A673 (cell line): Measurements from ENCODE around the gene OR6C2. TPM values are rescaled to one million over a fixed set of nuclear protein-coding genes. Genes with fewer than 3 reads are reported as not detected.
"Not testable (repeated sequence)": the region's sequence is repeated elsewhere in the genome, so short reads cannot be mapped to it uniquely, and the experiment has no call there.

Experiments
- BruUV-seq: library from RNA; stranded (reverse); fragments of 400-500 nt; replicated peaks from 2 replicates; lab custom pipeline; 2021; lab: Mats Ljungman, UMichigan
- CTCF ChIA-PET: fragments of 300-600 bp; sonication (Branson Sonifier 250); formaldehyde crosslinking; loops from one replicate; lab custom pipeline; 2022; ENCODE audit warnings: antibody characterized with exemption; lab: Charles Lee
- POLR2A ChIA-PET: fragments of 300-600 bp; sonication (Branson Sonifier 250); formaldehyde crosslinking; loops from one replicate; lab custom pipeline; 2022; ENCODE audit warnings: antibody characterized with exemption; ENCODE audit not compliant: low non-redundant PET; lab: Charles Lee
- DNase-seq: peaks from one replicate; pipeline ENCODE4 v3.0.0-alpha.2; 2015; ENCODE audit warnings: low spot score
- H3K27ac ChIP-seq: fragments of 200-600 bp; sonication (generic); 2 replicates; pipeline ENCODE4 v1.5.1; 2016; ENCODE audit warnings: mixed run types, low read depth, mild to moderate bottlenecking, mixed read lengths, antibody characterized with exemption, low read length; ENCODE audit not compliant: poor library complexity, severe bottlenecking
- H3K27me3 ChIP-seq: fragments of 200-600 bp; sonication (generic); replicated peaks from 2 replicates; pipeline ENCODE4 v1.6.1; 2017; ENCODE audit warnings: mixed run types, low read depth, mild to moderate bottlenecking, mixed read lengths, antibody characterized with exemption, low read length; ENCODE audit not compliant: insufficient read depth, poor library complexity
- H3K36me3 ChIP-seq: fragments of 200-600 bp; sonication (generic); 2 replicates; pipeline ENCODE4 v1.6.1; 2016; ENCODE audit warnings: mixed run types, mild to moderate bottlenecking, mixed read lengths, antibody characterized with exemption, low read length; ENCODE audit not compliant: insufficient read depth, poor library complexity, severe bottlenecking
- H3K4me1 ChIP-seq: fragments of 200-600 bp; sonication (generic); 2 replicates; pipeline ENCODE4 v1.6.1; 2017; ENCODE audit warnings: mixed run types, mild to moderate bottlenecking, mixed read lengths, antibody characterized with exemption, low read length; ENCODE audit not compliant: insufficient read depth, poor library complexity, severe bottlenecking
- H3K4me3 ChIP-seq: fragments of 200-600 bp; sonication (generic); 2 replicates; pipeline ENCODE4 v1.5.1; 2016; ENCODE audit warnings: low read depth, mixed run types, mild to moderate bottlenecking, mixed read lengths, low read length; ENCODE audit not compliant: poor library complexity, severe bottlenecking
- H3K9me3 ChIP-seq: fragments of 200-600 bp; sonication (generic); 2 replicates; pipeline ENCODE4 v1.6.1; 2016; ENCODE audit warnings: mixed run types, low read depth, mild to moderate bottlenecking, mixed read lengths, antibody characterized with exemption, low read length; ENCODE audit not compliant: poor library complexity, severe bottlenecking
- CTCF ChIP-seq: fragments of 300-800, 200-600 bp; sonication (generic); conservative IDR thresholded peaks from 2 replicates; pipeline ENCODE4 v1.5.1; 2017; ENCODE audit warnings: low read depth, mild to moderate bottlenecking, antibody characterized with exemption, low read length, moderate library complexity, mixed read lengths
- EZH2 ChIP-seq: fragments of 200-600 bp; sonication (generic); IDR thresholded peaks from 2 replicates; pipeline ENCODE4 v1.6.1; 2017; ENCODE audit warnings: borderline replicate concordance, low read depth, mild to moderate bottlenecking, mixed read lengths, antibody characterized with exemption, low read length; ENCODE audit not compliant: poor library complexity, severe bottlenecking
- intact Hi-C: fragments of 100-400 bp; cut with micrococcal nuclease; formaldehyde crosslinking; loops from one replicate; pipeline ENCODE4 v1.10.0; 2022; ENCODE audit not compliant: unreplicated experiment
- total RNA-seq: library from RNA; stranded (reverse); gene quantifications from 2 replicates; pipeline ENCODE4 v1.2.3, GENCODE V29; 2021

Gene OR6C2
- total RNA-seq, 1 experiment from 2014 or later = not detected

DNA sequence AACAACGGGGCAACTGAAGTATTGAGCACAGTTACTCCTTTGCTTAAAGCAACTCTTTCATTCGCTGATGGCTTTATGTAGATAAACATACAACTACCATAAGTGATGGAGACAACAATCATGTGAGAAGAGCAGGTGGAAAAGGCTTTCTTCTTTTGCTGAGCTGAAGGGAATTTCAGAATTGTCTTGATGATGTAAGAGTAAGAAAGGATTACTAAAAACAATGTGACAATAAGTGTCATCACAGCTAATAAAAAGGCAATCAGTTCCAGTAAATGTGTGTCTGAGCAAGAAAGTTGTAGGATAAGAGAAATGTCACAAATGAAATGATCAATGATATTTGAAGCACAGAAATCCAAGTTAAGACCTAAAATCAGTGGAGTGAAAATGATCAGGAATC, 25.4 kb downstream of the OR6C2 start:
- peaks cover 63% of the 10 kb centered on the region for H3K27me3 ChIP-seq
- no peaks in the 10 kb centered on the region for H3K36me3 ChIP-seq
- H3K4me1 ChIP-seq = no peaks in the 10 kb centered on the region
- no peak for TF ChIP-seq EZH2
- no peak overlapping the region for H3K4me3 ChIP-seq
- ChIA-PET CTCF (no interaction called here), POLR2A (no interaction called here)
- no peak for DNase-seq
- no peak overlapping the region for H3K27ac ChIP-seq
- intact Hi-C loops = no loop called here
- no TSS peak for BruUV-seq
- H3K9me3 ChIP-seq = no peaks in the 10 kb centered on the region

DNA sequence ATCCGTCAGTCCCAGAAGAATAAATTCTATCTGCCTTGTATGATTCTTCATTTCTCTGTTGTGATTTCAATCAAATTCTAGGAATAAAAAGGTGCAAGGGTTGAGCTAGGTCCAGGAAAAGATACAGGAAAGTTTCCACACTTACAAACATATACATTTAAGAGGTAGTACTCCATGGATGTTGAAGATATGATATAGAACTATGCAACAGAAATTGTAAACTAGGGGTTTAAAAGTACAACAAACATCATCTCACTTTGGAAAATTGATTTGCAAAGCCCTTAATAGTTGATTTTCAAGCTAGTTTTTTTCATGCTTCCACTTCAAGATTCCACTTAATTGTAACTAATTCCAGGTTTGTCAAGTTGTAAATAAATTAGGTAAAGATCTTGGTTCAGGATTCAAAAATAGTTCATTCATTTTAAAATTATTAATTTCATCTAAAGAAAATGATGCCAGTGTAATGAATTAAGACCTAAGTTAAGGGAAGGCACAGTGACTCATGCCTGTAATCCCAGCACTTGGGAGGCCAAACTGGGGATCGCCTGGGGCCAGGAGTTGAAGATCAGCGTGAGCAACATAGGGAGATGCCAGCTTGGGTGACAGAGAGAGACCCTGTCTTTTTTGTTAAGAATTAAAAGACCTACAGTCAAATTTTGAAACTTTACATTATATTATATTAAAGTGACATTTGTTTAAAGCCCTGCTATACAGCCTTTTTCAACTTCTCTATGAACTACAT, 26.4 kb downstream of the OR6C2 start, which contains the start of gene OR6C70:
Gene OR6C70 (minus strand): TSS at position 51 of the 742 bp plus-strand sequence. CDS start 0 bp downstream, at position 51.
- Histone ChIP-seq H3K36me3 (no peaks in the 10 kb centered on the region), H3K4me3 (no peak within 1 kb of the TSS), H3K27ac (no peak within 1 kb of the TSS), H3K9me3 (no peaks in the 10 kb centered on the region), H3K4me1 (no peaks in the 10 kb centered on the region), H3K27me3 (peaks cover 66% of the 10 kb centered on the region)
- DNase-seq = no peak
- ChIA-PET POLR2A (no interaction called here), CTCF (no interaction called here)
- intact Hi-C loops = no loop called here
- TF ChIP-seq CTCF (no peak), EZH2 (no peak)
- BruUV-seq = no TSS peak

- DNase-seq = no peak
- H3K27ac ChIP-seq = no peak overlapping the region
- ChIA-PET POLR2A (no interaction called here), CTCF (no interaction called here)
- H3K4me3 ChIP-seq = no peak overlapping the region
- no peaks in the 10 kb centered on the region for H3K36me3 ChIP-seq
- no TSS peak for BruUV-seq
- no peaks in the 10 kb centered on the region for H3K9me3 ChIP-seq
- TF ChIP-seq EZH2 (no peak), CTCF (no peak)
- no peaks in the 10 kb centered on the region for H3K4me1 ChIP-seq
- intact Hi-C loops = no loop called here
- H3K27me3 ChIP-seq = peaks cover 61% of the 10 kb centered on the region
These were observed 28.4 kb downstream of the OR6C2 start for GRCh38 chr12:55472264-55472663.

DNA sequence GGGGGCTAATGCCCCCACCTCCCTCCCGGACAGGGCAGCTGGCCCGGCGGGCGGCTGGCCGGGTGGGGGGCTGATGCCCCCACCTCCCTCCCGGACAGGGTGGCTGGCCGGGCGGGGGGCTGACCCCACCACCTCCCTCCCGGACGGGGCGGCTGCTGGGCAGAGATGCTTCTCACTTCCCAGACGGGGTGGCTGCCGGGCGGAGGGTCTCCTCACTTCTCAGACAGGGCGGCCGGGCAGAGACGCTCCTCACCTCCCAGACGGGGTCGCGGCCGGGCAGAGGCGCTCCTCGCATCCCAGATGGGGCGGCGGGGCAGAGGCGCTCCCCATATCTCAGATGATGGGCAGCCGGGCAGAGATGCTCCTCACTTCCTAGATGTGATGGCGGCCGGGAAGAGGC, 35.3 kb downstream of the OR6C2 start:
- H3K4me3 ChIP-seq, BruUV-seq, DNase-seq, H3K9me3 ChIP-seq, CTCF ChIA-PET, intact Hi-C loops, H3K4me1 ChIP-seq, H3K27ac ChIP-seq, H3K36me3 ChIP-seq, POLR2A ChIA-PET: not testable (repeated sequence)
- H3K27me3 ChIP-seq = peaks cover 14% of the 10 kb centered on the region

- H3K36me3 ChIP-seq, H3K27ac ChIP-seq, intact Hi-C loops, CTCF ChIA-PET, H3K4me3 ChIP-seq, H3K4me1 ChIP-seq, H3K9me3 ChIP-seq, DNase-seq, POLR2A ChIA-PET, H3K27me3 ChIP-seq, BruUV-seq: not testable (repeated sequence)
These were observed 40.4 kb downstream of the OR6C2 start for GRCh38 chr12:55484284-55484683.
